ENCODE measurements around the gene AMIGO2.

AMIGO2 gene

GRCh38 chr12:47033081-47033480 lies 46.7 kb downstream of the AMIGO2 start:
- Histone ChIP-seq H3K9me3 (ENCODE audit: control insufficient read depth, insufficient read depth, low read depth, low read length) (no peaks in the 10 kb centered on the region), H3K27ac (ENCODE audit: extremely low read depth, low read depth, low read length) (no peak overlapping the region), H3K4me1 (ENCODE audit: control insufficient read depth, insufficient read depth, low read length) (no peaks in the 10 kb centered on the region), H3K4me3 (ENCODE audit: low read depth, low read length) (no peak overlapping the region), H3K36me3 (ENCODE audit: control insufficient read depth in 2 of 2, insufficient read depth in 1 of 2, low read length in 2 of 2) (no peaks in the 10 kb centered on the region)
- TF ChIP-seq ZNF239 (tag by site-specific recombination; IDR thresholded peaks at IDR 0.05) = no peak
- TF ChIP-seq HOXC10 (CRISPR knock-in tag; IDR thresholded peaks at IDR 0.05) = no peak
- CTCF ChIA-PET = interaction anchor here (0.6 to 3.7 kb wide), 36 partner anchors 9 to 1885 kb away, joined by 3 to 28 read pairs (median 4); no protein-coding TSS in a partner anchor
- POLR2A ChIA-PET = interaction anchor here (0.6 to 1.1 kb wide), 2 partner anchors 365 to 871 kb away, joined by 3 read pairs; no protein-coding TSS in a partner anchor

- no peaks in the 10 kb centered on the region for H3K36me3 ChIP-seq (ENCODE audit: control insufficient read depth in 2 of 2, insufficient read depth in 1 of 2, low read length in 2 of 2)
- ChIA-PET POLR2A (interaction anchor here (1.1 kb wide), 1 partner anchor 365 kb away, joined by 3 read pairs; no protein-coding TSS in a partner anchor), CTCF (interaction anchor here (0.6 to 3.7 kb wide), 44 partner anchors 9 to 1884 kb away, joined by 3 to 28 read pairs (median 4); no protein-coding TSS in a partner anchor)
- H3K9me3 ChIP-seq (ENCODE audit: control insufficient read depth, insufficient read depth, low read depth, low read length) = no peaks in the 10 kb centered on the region
- no peak overlapping the region for H3K27ac ChIP-seq (ENCODE audit: extremely low read depth, low read depth, low read length)
- TF ChIP-seq ZNF138 (tag by site-specific recombination; IDR thresholded peaks at IDR 0.05; ENCODE audit: borderline replicate concordance) = no peak
- TF ChIP-seq ZNF654 (tag by site-specific recombination; IDR thresholded peaks at IDR 0.05; ENCODE audit: low read depth) = peak; percentile 83
- peak; percentile 77 for TF ChIP-seq ZNF362 (tag by site-specific recombination; IDR thresholded peaks at IDR 0.05)
- no peak for TF ChIP-seq ZNF777 (tag by site-specific recombination; IDR thresholded peaks at IDR 0.05; ENCODE audit: borderline replicate concordance)
- TF ChIP-seq TSHZ1 (tag by site-specific recombination; IDR thresholded peaks at IDR 0.05; ENCODE audit: borderline replicate concordance) = no peak
- TF ChIP-seq CTCF (tag by site-specific recombination; IDR thresholded peaks at IDR 0.05) = peak; percentile 32; the same call in 1 of the 2 replicates
- no peak for TF ChIP-seq PRDM1 (tag by site-specific recombination; IDR thresholded peaks at IDR 0.05)
- TF ChIP-seq ZNF837 (tag by site-specific recombination; IDR thresholded peaks at IDR 0.05) = no peak
- no peak for TF ChIP-seq ZXDB (tag by site-specific recombination; IDR thresholded peaks at IDR 0.05)
- no peak for TF ChIP-seq ZNF140 (tag by site-specific recombination; IDR thresholded peaks at IDR 0.05)
- no peak for TF ChIP-seq ZNF16 (tag by site-specific recombination; IDR thresholded peaks at IDR 0.05; ENCODE audit: low read depth)
- TF ChIP-seq OVOL3 (tag by site-specific recombination; IDR thresholded peaks at IDR 0.05) = no peak
- no peak for TF ChIP-seq ZNF398 (tag by site-specific recombination; IDR thresholded peaks at IDR 0.05)
- TF ChIP-seq HOXA7 (CRISPR knock-in tag; IDR thresholded peaks at IDR 0.05; ENCODE audit: borderline replicate concordance) = no peak
- TF ChIP-seq ZNF449 (tag by site-specific recombination; IDR thresholded peaks at IDR 0.05) = no peak
- no peak for TF ChIP-seq ZFHX2 (tag by site-specific recombination; conservative IDR thresholded peaks at IDR 0.05)
- TF ChIP-seq ZNF174 (tag by site-specific recombination; IDR thresholded peaks at IDR 0.05) = no peak
- no peak for TF ChIP-seq ZNF239 (tag by site-specific recombination; IDR thresholded peaks at IDR 0.05)
- no peak for TF ChIP-seq ZNF274 (IDR thresholded peaks at IDR 0.05; ENCODE audit: low read length)
- no peak for TF ChIP-seq ZNF274 (tag by site-specific recombination; IDR thresholded peaks at IDR 0.05; ENCODE audit: borderline replicate concordance)
- H3K4me1 ChIP-seq (ENCODE audit: control insufficient read depth, insufficient read depth, low read length) = no peaks in the 10 kb centered on the region
- no peak overlapping the region for H3K4me3 ChIP-seq (ENCODE audit: low read depth, low read length)
Measured at GRCh38 chr12:47032644-47033043, 47.1 kb downstream of the AMIGO2 start.

All from HEK293 (cell line).